GOT3 (cell line): ENCODE results near the gene NID1.
"Not testable (repeated sequence)": the region's sequence is repeated elsewhere in the genome, so short reads cannot be mapped to it uniquely, and the experiment has no call there.

Experiments
- DNase-seq: peaks from one replicate; lab custom pipeline; 2025; ENCODE audit warnings: mixed read lengths; lab: John Stamatoyannopoulos, UW

The NID1 gene

GRCh38 chr1:235938709-235939479, 126.0 kb downstream of the NID1 start:
- DNase-seq: no peak

GRCh38 chr1:235937123-235937522, 127.8 kb downstream of the NID1 start:
- no peak for DNase-seq

- DNase-seq: no peak
These were observed 129.4 kb downstream of the NID1 start for GRCh38 chr1:235935235-235936225.

- no peak for DNase-seq
These were observed 131.1 kb downstream of the NID1 start for GRCh38 chr1:235933766-235934116.

GRCh38 chr1:235933017-235933765, 131.7 kb downstream of the NID1 start:
- no peak for DNase-seq

- no peak for DNase-seq
These were observed 132.8 kb downstream of the NID1 start for GRCh38 chr1:235932090-235932510.

- DNase-seq: no peak
These were observed 133.6 kb downstream of the NID1 start for GRCh38 chr1:235931171-235931738.

GRCh38 chr1:235930543-235930942, 134.3 kb downstream of the NID1 start:
- DNase-seq: no peak

- DNase-seq: no peak
These were observed 135.7 kb downstream of the NID1 start for GRCh38 chr1:235929216-235929615.

- DNase-seq: no peak
These were observed 136.7 kb downstream of the NID1 start for GRCh38 chr1:235928197-235928596.

- DNase-seq: not testable (repeated sequence)
These were observed 137.3 kb downstream of the NID1 start for GRCh38 chr1:235927551-235927950.
